ENCODE measurements around the gene FEN1. TPM values are rescaled to one million over a fixed set of nuclear protein-coding genes. Genes with fewer than 3 reads are reported as not detected.
A peak's percentile ranks its signal among the peaks of the same experiment; 100 is the strongest.

Gene FEN1
- total and polyA plus RNA-seq, 7 donors, result 5.7 to 30.3 (median 10.3) TPM

- intact Hi-C loops (cut with DNase I), result no loop called here
- WGBS, 3 donors, result 44 to 58% (median 44%) methylated on average over 13 to 17 of the region's 17 CpGs
- peaks cover 0 to 9% (median 3%) of the 10 kb centered on the region in 3 donors for H3K27me3 ChIP-seq (ENCODE audit: insufficient read depth in 3 of 3, low read length in 2 of 3)
These were observed 39.7 kb upstream of the FEN1 start for GRCh38 chr11:61752925-61753521.

GRCh38 chr11:61753672-61754071 is 39.0 kb upstream of the FEN1 start:
- intact Hi-C loops (cut with DNase I), result no loop called here
- H3K4me3 ChIP-seq, result no peak overlapping the region
- WGBS, 3 donors, result 90 to 98% (median 92%) methylated on average over 5 of the region's 5 CpGs
- ATAC-seq (no peak), DNase-seq (no peak)
- H3K9me3 ChIP-seq, result no peaks in the 10 kb centered on the region
- H3K27ac ChIP-seq, result no peak overlapping the region
- no peak for TF ChIP-seq CTCF (IDR thresholded peaks at IDR 0.05)
- no peaks in the 10 kb centered on the region for H3K4me1 ChIP-seq
- peaks cover 0 to 9% (median 3%) of the 10 kb centered on the region in 3 donors for H3K27me3 ChIP-seq (ENCODE audit: insufficient read depth in 3 of 3, low read length in 2 of 3)
- no peaks in the 10 kb centered on the region for H3K36me3 ChIP-seq (ENCODE audit: insufficient read depth in 1 of 2, low read depth in 1 of 2)

More at GRCh38 chr11:61752925-61753521, 39.7 kb upstream of the FEN1 start:
- H3K36me3 ChIP-seq (ENCODE audit: insufficient read depth in 1 of 2, low read depth in 1 of 2), result no peaks in the 10 kb centered on the region
- H3K9me3 ChIP-seq, result no peaks in the 10 kb centered on the region
- DNase-seq (no peak), ATAC-seq (no peak)
- H3K27ac ChIP-seq, result no peak overlapping the region
- H3K4me1 ChIP-seq, result no peaks in the 10 kb centered on the region
- no peak for TF ChIP-seq CTCF (IDR thresholded peaks at IDR 0.05)
- peak overlapping the region; percentile 55 for H3K4me3 ChIP-seq

DNA sequence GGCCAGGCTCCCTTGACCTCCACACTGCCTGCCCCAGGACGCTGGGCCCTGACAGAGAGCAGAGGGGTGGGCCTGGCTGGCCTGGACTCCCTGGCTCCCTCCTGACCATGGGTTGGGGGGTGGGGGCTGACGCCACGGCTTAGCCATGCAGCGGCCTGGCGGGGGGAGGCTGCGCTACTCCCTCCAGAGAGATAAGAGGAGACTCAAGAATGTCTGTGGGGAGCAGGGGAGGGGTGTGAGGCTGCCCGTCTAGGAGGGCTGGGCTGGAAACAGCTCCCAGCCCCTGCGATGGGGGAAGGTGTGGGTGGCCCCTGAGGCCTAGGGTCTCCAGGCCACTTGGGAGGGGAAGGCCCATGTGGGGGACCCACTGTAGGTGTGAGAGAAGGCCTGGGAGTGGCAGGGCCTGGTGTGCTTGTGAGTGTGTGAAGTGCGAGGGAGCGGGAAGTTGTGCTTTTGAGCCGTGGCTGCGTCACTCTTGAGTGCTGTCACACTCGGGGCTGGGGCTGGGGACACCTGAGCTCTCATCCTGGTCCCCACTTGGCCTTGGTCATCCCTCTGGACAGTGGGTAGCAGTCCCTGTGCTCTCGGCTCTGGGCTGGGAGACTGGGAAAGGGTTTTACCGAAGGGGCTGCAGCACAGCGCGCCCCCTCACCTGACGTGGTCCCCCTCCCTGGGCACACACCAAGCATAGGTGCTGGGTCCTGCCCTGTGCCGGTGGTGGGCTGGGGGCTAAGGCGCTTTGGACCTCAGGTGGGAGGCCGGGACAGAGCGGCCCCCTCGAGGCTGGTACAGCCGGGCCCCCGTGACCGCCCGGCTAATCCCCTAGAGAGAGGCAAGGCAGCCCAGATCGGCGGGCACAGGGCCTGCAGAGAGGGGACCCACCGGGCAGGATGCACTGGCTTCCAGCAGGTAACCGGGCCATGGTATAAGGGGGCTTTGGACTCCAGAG is 37.9 kb upstream of the FEN1 start:
- H3K27ac ChIP-seq, result no peak overlapping the region
- intact Hi-C loops (cut with DNase I), result no loop called here
- no peak for DNase-seq
- H3K4me3 ChIP-seq, result no peak overlapping the region
- H3K4me1 ChIP-seq, result no peaks in the 10 kb centered on the region
- H3K36me3 ChIP-seq (ENCODE audit: insufficient read depth in 1 of 2, low read depth in 1 of 2), result no peaks in the 10 kb centered on the region
- ATAC-seq, result no peak
- WGBS, 3 donors, result 88 to 93% (median 90%) methylated on average over 29 to 31 of the region's 31 CpGs
- no peak for TF ChIP-seq CTCF (IDR thresholded peaks at IDR 0.05)
- no peaks in the 10 kb centered on the region for H3K9me3 ChIP-seq
- H3K27me3 ChIP-seq (ENCODE audit: insufficient read depth in 3 of 3, low read length in 2 of 3), result peaks cover 0 to 9% (median 3%) of the 10 kb centered on the region in 3 donors

- DNase-seq (no peak), ATAC-seq (no peak)
- no peak for TF ChIP-seq CTCF (IDR thresholded peaks at IDR 0.05)
- 70 to 78% (median 73%) methylated on average over 4 of the region's 4 CpGs for WGBS, 3 donors
- Histone ChIP-seq H3K4me3 (no peak overlapping the region), H3K27me3 (ENCODE audit: insufficient read depth in 3 of 3, low read length in 2 of 3) (peaks cover 0 to 12% (median 3%) of the 10 kb centered on the region in 3 donors), H3K27ac (no peak overlapping the region), H3K9me3 (no peaks in the 10 kb centered on the region), H3K36me3 (ENCODE audit: insufficient read depth in 1 of 2, low read depth in 1 of 2) (no peaks in the 10 kb centered on the region), H3K4me1 (no peaks in the 10 kb centered on the region)
- intact Hi-C loops (cut with DNase I), result no loop called here
These were observed 36.6 kb upstream of the FEN1 start for GRCh38 chr11:61756147-61756451.
